Astrocyte (in vitro differentiated cells and primary cell): ENCODE data around the gene TEX2.

ENCODE experiments used
- EZH2 ChIP-seq: IDR thresholded peaks from 2 replicates; pipeline ENCODE4 v1.6.1; 2012; ENCODE audit warnings: mild to moderate bottlenecking, low read length, inconsistent platforms; ENCODE audit not compliant: insufficient read depth
- TF ChIP-seq, protein P1 (sequence below): IDR thresholded peaks from 2 replicates; pipeline ENCODE4 v1.5.1; 2011; ENCODE audit warnings: low read depth, mild to moderate bottlenecking, inconsistent platforms, low read length, moderate library complexity; ENCODE audit not compliant: insufficient read depth

GRCh38 chr17:64151016-64151368 lies 112.1 kb downstream of the TEX2 start:
- TF ChIP-seq, protein P1, sequence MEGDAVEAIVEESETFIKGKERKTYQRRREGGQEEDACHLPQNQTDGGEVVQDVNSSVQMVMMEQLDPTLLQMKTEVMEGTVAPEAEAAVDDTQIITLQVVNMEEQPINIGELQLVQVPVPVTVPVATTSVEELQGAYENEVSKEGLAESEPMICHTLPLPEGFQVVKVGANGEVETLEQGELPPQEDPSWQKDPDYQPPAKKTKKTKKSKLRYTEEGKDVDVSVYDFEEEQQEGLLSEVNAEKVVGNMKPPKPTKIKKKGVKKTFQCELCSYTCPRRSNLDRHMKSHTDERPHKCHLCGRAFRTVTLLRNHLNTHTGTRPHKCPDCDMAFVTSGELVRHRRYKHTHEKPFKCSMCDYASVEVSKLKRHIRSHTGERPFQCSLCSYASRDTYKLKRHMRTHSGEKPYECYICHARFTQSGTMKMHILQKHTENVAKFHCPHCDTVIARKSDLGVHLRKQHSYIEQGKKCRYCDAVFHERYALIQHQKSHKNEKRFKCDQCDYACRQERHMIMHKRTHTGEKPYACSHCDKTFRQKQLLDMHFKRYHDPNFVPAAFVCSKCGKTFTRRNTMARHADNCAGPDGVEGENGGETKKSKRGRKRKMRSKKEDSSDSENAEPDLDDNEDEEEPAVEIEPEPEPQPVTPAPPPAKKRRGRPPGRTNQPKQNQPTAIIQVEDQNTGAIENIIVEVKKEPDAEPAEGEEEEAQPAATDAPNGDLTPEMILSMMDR, result no peak
- TF ChIP-seq EZH2, result no peak
